ENCODE measurements around the gene FAM240B. TPM values are rescaled to one million over a fixed set of nuclear protein-coding genes. Genes with fewer than 3 reads are reported as not detected.

FAM240B gene
- polyA plus RNA-seq, 3 donors = not detected

DNA sequence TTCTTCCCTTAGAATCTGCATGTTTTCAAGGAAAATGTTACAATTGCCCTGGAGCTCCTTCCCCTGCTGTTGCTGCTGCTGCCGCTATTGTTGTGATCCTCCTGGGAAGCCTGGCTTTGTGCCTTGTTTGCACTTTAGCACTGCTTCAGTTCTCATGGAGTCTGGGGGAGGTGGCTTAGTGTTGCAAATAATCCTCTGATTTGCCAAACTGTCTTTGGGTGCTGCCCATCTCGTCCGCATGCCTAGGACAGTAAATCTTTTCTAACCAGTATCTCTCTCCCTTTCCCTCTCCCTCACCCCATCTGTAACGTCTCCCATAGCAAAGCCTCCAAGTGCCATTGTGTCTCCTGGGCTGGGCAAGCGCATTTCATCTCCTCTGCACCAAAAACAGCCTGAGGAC is 30.3 kb downstream of the FAM240B start:
- H3K36me3 ChIP-seq (replicated peaks in 1 of 2; ENCODE audit: control insufficient read depth in 1 of 2, insufficient read depth in 2 of 2, low read length in 2 of 2) = no peaks in the 10 kb centered on the region
- H3K27me3 Mint-ChIP-seq (ENCODE audit: low read depth in 3 of 3) = peaks cover 9 to 27% (median 12%) of the 10 kb centered on the region in 3 donors
- H3K27me3 ChIP-seq (ENCODE audit: control insufficient read depth in 2 of 2, insufficient read depth in 2 of 2, low read length in 2 of 2) = peaks cover 0 to 3% of the 10 kb centered on the region in 2 donors
- no peak for DNase-seq
- no peak overlapping the region for H3K4me2 ChIP-seq (replicated peaks; ENCODE audit: extremely low read depth, low read length, poor library complexity, severe bottlenecking)
- H3K4me1 Mint-ChIP-seq = peaks cover 13% of the 10 kb centered on the region
- H2AFZ ChIP-seq (ENCODE audit: insufficient read depth, low read depth, low read length, poor library complexity, severe bottlenecking) = no peak overlapping the region
- no peak overlapping the region for H3K27ac Mint-ChIP-seq
- no peak overlapping the region for H3K9ac ChIP-seq (ENCODE audit: insufficient read depth, low read length, poor library complexity, severe bottlenecking)
- TF ChIP-seq, protein P1, sequence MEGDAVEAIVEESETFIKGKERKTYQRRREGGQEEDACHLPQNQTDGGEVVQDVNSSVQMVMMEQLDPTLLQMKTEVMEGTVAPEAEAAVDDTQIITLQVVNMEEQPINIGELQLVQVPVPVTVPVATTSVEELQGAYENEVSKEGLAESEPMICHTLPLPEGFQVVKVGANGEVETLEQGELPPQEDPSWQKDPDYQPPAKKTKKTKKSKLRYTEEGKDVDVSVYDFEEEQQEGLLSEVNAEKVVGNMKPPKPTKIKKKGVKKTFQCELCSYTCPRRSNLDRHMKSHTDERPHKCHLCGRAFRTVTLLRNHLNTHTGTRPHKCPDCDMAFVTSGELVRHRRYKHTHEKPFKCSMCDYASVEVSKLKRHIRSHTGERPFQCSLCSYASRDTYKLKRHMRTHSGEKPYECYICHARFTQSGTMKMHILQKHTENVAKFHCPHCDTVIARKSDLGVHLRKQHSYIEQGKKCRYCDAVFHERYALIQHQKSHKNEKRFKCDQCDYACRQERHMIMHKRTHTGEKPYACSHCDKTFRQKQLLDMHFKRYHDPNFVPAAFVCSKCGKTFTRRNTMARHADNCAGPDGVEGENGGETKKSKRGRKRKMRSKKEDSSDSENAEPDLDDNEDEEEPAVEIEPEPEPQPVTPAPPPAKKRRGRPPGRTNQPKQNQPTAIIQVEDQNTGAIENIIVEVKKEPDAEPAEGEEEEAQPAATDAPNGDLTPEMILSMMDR (IDR thresholded peaks at IDR 0.05) = no peak
- H3K9me3 Mint-ChIP-seq = peaks cover 0 to 8% (median 0%) of the 10 kb centered on the region in 7 donors
- H3K4me3 ChIP-seq (replicated peaks in 1 of 3; ENCODE audit: low read depth in 2 of 3, low read length in 3 of 3) = no peak overlapping the region
- H3K9me3 ChIP-seq (replicated peaks in 1 of 2; ENCODE audit: control insufficient read depth in 1 of 2, insufficient read depth in 1 of 2, low read length in 2 of 2) = no peaks in the 10 kb centered on the region
- H3K79me2 ChIP-seq (ENCODE audit: insufficient read depth, low read length) = no peaks in the 10 kb centered on the region
- H3K36me3 Mint-ChIP-seq = no peaks in the 10 kb centered on the region
- H3K27ac ChIP-seq (ENCODE audit: low read depth in 1 of 2, low read length in 2 of 2) = no peak overlapping the region
- no peak overlapping the region for H3K4me3 Mint-ChIP-seq
- H4K20me1 ChIP-seq (ENCODE audit: insufficient read depth, low read length) = no peaks in the 10 kb centered on the region
- intact Hi-C loops (cut with micrococcal nuclease) = no loop called here
- no peaks in the 10 kb centered on the region for H3K4me1 ChIP-seq (ENCODE audit: control insufficient read depth in 1 of 2, insufficient read depth in 2 of 2, low read length in 2 of 2)
- 45% methylated on average over 5 of the region's 5 CpGs for WGBS (ENCODE audit: insufficient coverage)

- Mint-ChIP-seq H3K27me3 (ENCODE audit: low read depth in 3 of 3) (peaks cover 6 to 26% (median 9%) of the 10 kb centered on the region in 3 donors), H3K9me3 (peaks cover 0 to 3% (median 0%) of the 10 kb centered on the region in 7 donors), H3K27ac (peak overlapping the region in 1 of 7 donors; percentile 27), H3K4me3 (peak overlapping the region in 1 of 2 donors; percentile 35), H3K4me1 (peaks cover 13% of the 10 kb centered on the region), H3K36me3 (no peaks in the 10 kb centered on the region)
- H3K9ac ChIP-seq (ENCODE audit: insufficient read depth, low read length, poor library complexity, severe bottlenecking) = no peak overlapping the region
- H3K9me3 ChIP-seq (replicated peaks in 1 of 2; ENCODE audit: control insufficient read depth in 1 of 2, insufficient read depth in 1 of 2, low read length in 2 of 2) = no peaks in the 10 kb centered on the region
- peaks cover 0 to 3% of the 10 kb centered on the region in 2 donors for H3K27me3 ChIP-seq (ENCODE audit: control insufficient read depth in 2 of 2, insufficient read depth in 2 of 2, low read length in 2 of 2)
- H3K4me2 ChIP-seq (replicated peaks; ENCODE audit: extremely low read depth, low read length, poor library complexity, severe bottlenecking) = peak overlapping the region; percentile 65
- peak overlapping the region; percentile 74 for H2AFZ ChIP-seq (ENCODE audit: insufficient read depth, low read depth, low read length, poor library complexity, severe bottlenecking)
- no peaks in the 10 kb centered on the region for H4K20me1 ChIP-seq (ENCODE audit: insufficient read depth, low read length)
- no peaks in the 10 kb centered on the region for H3K36me3 ChIP-seq (replicated peaks in 1 of 2; ENCODE audit: control insufficient read depth in 1 of 2, insufficient read depth in 2 of 2, low read length in 2 of 2)
- TF ChIP-seq, protein P1 (IDR thresholded peaks at IDR 0.05) = no peak
- no peaks in the 10 kb centered on the region for H3K79me2 ChIP-seq (ENCODE audit: insufficient read depth, low read length)
- 81% methylated on average over 3 of the region's 8 CpGs for WGBS (ENCODE audit: insufficient coverage)
- intact Hi-C loops (cut with micrococcal nuclease) = no loop called here
- no peak for DNase-seq
- peak overlapping the region in 1 of 3 experiments; percentile 65 for H3K4me3 ChIP-seq (replicated peaks in 1 of 3; ENCODE audit: low read depth in 2 of 3, low read length in 3 of 3)
- no peak overlapping the region for H3K27ac ChIP-seq (ENCODE audit: low read depth in 1 of 2, low read length in 2 of 2)
- H3K4me1 ChIP-seq (ENCODE audit: control insufficient read depth in 1 of 2, insufficient read depth in 2 of 2, low read length in 2 of 2) = no peaks in the 10 kb centered on the region
These were observed 31.9 kb downstream of the FAM240B start for GRCh38 chr9:38687992-38688391.
